HL-60 (cell line): ENCODE data around the gene TERF2IP.

Source experiments
- DNase-seq, 2 experiments: peaks; one replicate each; pipeline ENCODE4 v3.0.0-alpha.2; 2010 to 2020; ENCODE audit warnings: low read depth in 1 of 2, low spot score in 1 of 2
- H3K27ac ChIP-seq: fragments of 250-450 bp; sonication (Bioruptor Pico); replicated peaks from 2 replicates; pipeline ENCODE4 v1.5.1; 2020; ENCODE audit warnings: mild to moderate bottlenecking, moderate library complexity
- H3K27me3 ChIP-seq: fragments of 250-450 bp; sonication (Bioruptor Pico); 2 replicates; pipeline ENCODE4 v1.5.1; 2021; ENCODE audit warnings: mild to moderate bottlenecking, moderate library complexity; ENCODE audit not compliant: insufficient read depth, poor library complexity, severe bottlenecking
- H3K4me3 ChIP-seq: replicated peaks from 2 replicates; pipeline ENCODE4 v1.5.1; 2011; ENCODE audit warnings: mild to moderate bottlenecking, control low read depth, low read length; ENCODE audit not compliant: insufficient read depth
- CTCF ChIP-seq: IDR thresholded peaks from one replicate; pipeline ENCODE4 v1.5.1; 2011; ENCODE audit warnings: low read length, control low read depth, inconsistent platforms; ENCODE audit not compliant: insufficient read depth
- GABPA ChIP-seq: IDR thresholded peaks from 2 replicates; pipeline ENCODE4 v1.6.1; 2012; ENCODE audit warnings: low read depth
- POLR2AphosphoS5 ChIP-seq: IDR thresholded peaks from 2 replicates; pipeline ENCODE4 v1.6.1; 2012; ENCODE audit warnings: low read depth
- REST ChIP-seq: IDR thresholded peaks from 2 replicates; pipeline ENCODE4 v1.6.1; 2012; ENCODE audit warnings: low read depth; ENCODE audit not compliant: insufficient replicate concordance
- SPI1 ChIP-seq: IDR thresholded peaks from 2 replicates; pipeline ENCODE4 v1.6.1; 2012; ENCODE audit warnings: low read depth, mild to moderate bottlenecking, borderline replicate concordance

Gene TERF2IP

GRCh38 chr16:75701361-75701760 lies 53.8 kb downstream of the TERF2IP start, which contains the start of gene DUXB:
Gene DUXB, minus strand, starts transcription at chr16:75701461. Its CDS starts 43 bp downstream, at chr16:75701418.
- Histone ChIP-seq H3K27ac (no peak within 1 kb of the TSS), H3K27me3 (no peaks in the 10 kb centered on the region), H3K4me3 (no peak within 1 kb of the TSS)
- no peak for DNase-seq
- no peak for TF ChIP-seq REST
- TF ChIP-seq POLR2AphosphoS5 = no peak
- TF ChIP-seq CTCF = no peak
- TF ChIP-seq GABPA = no peak
- TF ChIP-seq SPI1 = no peak

- no peaks in the 10 kb centered on the region for H3K27me3 ChIP-seq
- TF ChIP-seq CTCF = no peak
- TF ChIP-seq POLR2AphosphoS5 = no peak
- TF ChIP-seq SPI1 = no peak
- TF ChIP-seq GABPA = no peak
- no peak for TF ChIP-seq REST
- no peak for DNase-seq
- H3K4me3 ChIP-seq = no peak overlapping the region
- no peak overlapping the region for H3K27ac ChIP-seq
Observed at GRCh38 chr16:75702242-75702641, 54.7 kb downstream of the TERF2IP start.

- H3K27me3 ChIP-seq = no peaks in the 10 kb centered on the region
- no peak for DNase-seq
- no peak overlapping the region for H3K4me3 ChIP-seq
- TF ChIP-seq CTCF (no peak), POLR2AphosphoS5 (no peak), REST (no peak), SPI1 (no peak), GABPA (no peak)
- H3K27ac ChIP-seq = no peak overlapping the region
Observed at GRCh38 chr16:75703306-75703705, 55.7 kb downstream of the TERF2IP start.
